ENCODE results near the gene MTERF1. TPM values are rescaled to one million over a fixed set of nuclear protein-coding genes. Genes with fewer than 3 reads are reported as not detected.
A peak's percentile ranks its signal among the peaks of the same experiment; 100 is the strongest.

The MTERF1 gene, protein sequence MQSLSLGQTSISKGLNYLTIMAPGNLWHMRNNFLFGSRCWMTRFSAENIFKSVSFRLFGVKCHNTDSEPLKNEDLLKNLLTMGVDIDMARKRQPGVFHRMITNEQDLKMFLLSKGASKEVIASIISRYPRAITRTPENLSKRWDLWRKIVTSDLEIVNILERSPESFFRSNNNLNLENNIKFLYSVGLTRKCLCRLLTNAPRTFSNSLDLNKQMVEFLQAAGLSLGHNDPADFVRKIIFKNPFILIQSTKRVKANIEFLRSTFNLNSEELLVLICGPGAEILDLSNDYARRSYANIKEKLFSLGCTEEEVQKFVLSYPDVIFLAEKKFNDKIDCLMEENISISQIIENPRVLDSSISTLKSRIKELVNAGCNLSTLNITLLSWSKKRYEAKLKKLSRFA
- 19.3 and 20.4 TPM in 2 replicates for total RNA-seq

DNA sequence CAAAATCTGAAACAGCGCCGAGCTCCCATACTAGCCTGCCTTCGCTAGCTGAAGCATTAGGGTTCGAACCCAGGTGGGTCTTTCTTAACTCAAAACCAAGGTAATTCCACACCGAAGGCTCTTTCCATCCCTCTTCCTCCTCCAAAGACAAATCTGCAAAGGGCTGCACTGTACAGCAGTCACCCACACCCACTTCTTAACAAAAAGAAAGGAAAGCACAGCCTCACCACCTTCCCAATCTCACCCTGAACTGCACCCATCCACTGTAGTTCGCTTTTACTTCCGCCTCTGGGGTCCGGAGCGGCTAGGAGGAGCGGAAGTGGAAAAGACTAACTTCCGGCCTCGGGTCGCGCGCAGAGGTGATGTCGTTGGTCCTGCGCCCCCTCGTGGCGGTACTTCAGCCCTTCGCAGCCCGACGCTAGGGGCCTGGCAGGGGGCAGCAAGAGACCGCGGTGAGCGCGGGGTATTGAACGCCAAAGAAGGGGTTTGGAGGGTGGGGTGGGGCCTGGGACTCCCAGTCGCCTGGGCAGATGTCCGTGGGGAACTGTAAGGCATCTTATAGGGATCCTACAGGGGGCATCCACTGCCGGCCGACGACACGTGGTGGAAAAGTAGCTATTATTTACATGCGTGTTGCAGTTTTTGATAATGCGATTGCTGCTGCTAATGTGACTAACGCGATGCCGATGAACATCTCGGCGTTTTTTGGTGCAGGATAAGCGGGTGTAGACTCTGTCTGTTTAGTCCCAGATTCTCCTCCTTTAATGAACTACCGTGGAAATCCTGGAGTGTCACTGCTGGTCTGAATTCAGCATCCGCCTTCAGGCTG, at the start of gene MTERF1:
Gene MTERF1, minus strand, starts transcription at position 290 of the 829 bp plus-strand sequence. CDS start 619 bp downstream, outside the sequence.
- Mint-ChIP-seq H3K27me3 (ENCODE audit: insufficient read depth) (peaks cover 2% of the 10 kb centered on the region), H3K27ac (peak within 1 kb of the TSS; percentile 98), H3K36me3 (ENCODE audit: low read depth) (peaks cover 26% of the 10 kb centered on the region), H3K9me3 (no peaks in the 10 kb centered on the region), H3K4me3 (peak within 1 kb of the TSS; percentile 99), H3K4me1 (ENCODE audit: low read depth) (peaks cover 37% of the 10 kb centered on the region)
- DNase-seq (ENCODE audit: low spot score): peak; percentile 85
- intact Hi-C loops (cut with micrococcal nuclease): loop anchor here (1.0 to 5.0 kb wide), 7 partner anchors 50 to 616 kb away; partner anchors contain the start of genes AKAP9, ANKIB1, CYP51A1 and FZD1

DNA sequence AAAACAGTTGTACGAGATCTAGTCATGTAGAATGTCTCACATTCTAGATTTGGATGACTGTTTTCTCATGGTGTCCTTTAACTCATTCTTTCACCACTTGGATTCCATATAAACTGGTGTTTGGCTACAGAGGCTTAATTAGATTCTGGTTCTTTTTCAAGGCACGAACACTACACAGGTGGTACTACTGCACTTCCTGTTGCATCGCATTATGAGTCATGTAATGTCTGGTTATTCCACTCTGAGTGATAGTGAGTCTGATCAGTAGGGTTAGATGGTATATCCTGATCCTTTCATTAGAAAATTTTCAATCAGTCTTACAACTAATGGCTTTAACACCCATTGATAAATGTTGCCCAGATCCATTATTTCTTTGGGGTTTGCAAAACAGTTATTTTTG, 49.0 kb upstream of the MTERF1 start:
- H3K27me3 Mint-ChIP-seq (ENCODE audit: insufficient read depth): peaks cover 19% of the 10 kb centered on the region
- H3K4me3 Mint-ChIP-seq: no peak overlapping the region
- H3K36me3 Mint-ChIP-seq (ENCODE audit: low read depth): no peaks in the 10 kb centered on the region
- H3K4me1 Mint-ChIP-seq (ENCODE audit: low read depth): peaks cover 4% of the 10 kb centered on the region
- no peak overlapping the region for H3K27ac Mint-ChIP-seq
- no peaks in the 10 kb centered on the region for H3K9me3 Mint-ChIP-seq
- DNase-seq (ENCODE audit: low spot score): no peak
- intact Hi-C loops (cut with micrococcal nuclease): no loop called here

DNA sequence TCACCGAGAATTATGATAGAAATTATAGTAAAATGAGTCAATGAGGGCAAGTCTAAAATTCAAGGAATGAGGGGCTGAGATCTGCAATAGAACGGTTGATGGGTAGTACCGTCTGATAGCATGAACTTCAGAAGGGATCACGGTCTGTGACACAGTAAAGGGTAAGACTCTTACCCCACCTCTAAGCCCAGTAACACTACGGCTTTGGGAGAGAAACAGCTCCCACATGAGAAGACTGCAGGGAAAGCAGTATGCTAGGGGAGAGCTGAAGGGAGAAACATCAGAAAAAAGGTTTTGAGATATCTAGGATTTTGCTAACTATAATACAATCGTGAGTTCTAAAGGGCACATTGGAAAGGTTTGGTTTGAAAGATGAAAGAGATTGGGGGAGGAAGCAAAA, 47.4 kb upstream of the MTERF1 start:
- H3K9me3 Mint-ChIP-seq: no peaks in the 10 kb centered on the region
- H3K4me3 Mint-ChIP-seq: no peak overlapping the region
- peaks cover 11% of the 10 kb centered on the region for H3K27me3 Mint-ChIP-seq (ENCODE audit: insufficient read depth)
- H3K36me3 Mint-ChIP-seq (ENCODE audit: low read depth): no peaks in the 10 kb centered on the region
- intact Hi-C loops (cut with micrococcal nuclease): no loop called here
- peaks cover 4% of the 10 kb centered on the region for H3K4me1 Mint-ChIP-seq (ENCODE audit: low read depth)
- no peak for DNase-seq (ENCODE audit: low spot score)
- no peak overlapping the region for H3K27ac Mint-ChIP-seq

DNA sequence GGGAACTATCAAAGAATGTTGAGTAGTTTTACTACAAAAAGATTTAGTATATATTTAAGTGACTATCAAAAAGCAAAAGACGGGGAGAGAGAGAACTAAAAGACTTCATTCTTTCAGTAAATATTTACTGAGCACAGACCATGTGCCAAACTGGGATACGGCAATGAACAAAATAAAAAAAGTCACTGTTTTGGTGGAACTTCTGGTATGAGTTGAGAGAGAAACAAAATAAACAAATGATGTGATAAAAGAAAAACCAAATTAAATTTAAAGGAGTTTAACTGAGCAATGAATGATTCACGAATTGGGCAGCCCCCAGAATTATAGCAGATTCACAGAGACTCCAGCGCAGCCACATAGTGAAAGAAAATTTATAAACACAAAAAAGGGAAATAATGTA, 42.4 kb upstream of the MTERF1 start:
- H3K27ac Mint-ChIP-seq: no peak overlapping the region
- H3K4me3 Mint-ChIP-seq: no peak overlapping the region
- peaks cover 12% of the 10 kb centered on the region for H3K27me3 Mint-ChIP-seq (ENCODE audit: insufficient read depth)
- no peaks in the 10 kb centered on the region for H3K36me3 Mint-ChIP-seq (ENCODE audit: low read depth)
- intact Hi-C loops (cut with micrococcal nuclease): no loop called here
- no peaks in the 10 kb centered on the region for H3K9me3 Mint-ChIP-seq
- H3K4me1 Mint-ChIP-seq (ENCODE audit: low read depth): no peaks in the 10 kb centered on the region
- no peak for DNase-seq (ENCODE audit: low spot score)

DNA sequence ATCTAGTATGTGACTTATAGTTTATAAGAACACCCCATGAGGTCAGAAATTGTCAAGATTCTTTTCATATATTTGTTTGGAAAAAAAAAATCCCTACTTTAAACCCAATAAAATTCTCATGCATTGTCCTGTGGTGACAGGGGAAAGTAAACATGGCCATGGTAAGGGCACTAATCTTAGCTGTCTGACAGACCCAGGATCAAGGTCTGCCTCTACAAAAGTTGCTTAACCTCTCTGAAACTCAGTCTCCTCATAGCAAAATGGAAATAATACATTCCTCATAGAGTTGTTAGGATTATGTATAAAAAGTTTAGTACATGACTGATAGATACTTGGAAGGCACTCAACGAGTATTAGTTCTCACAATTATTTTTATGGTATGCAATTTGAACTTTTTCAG, 37.9 kb upstream of the MTERF1 start:
- DNase-seq (ENCODE audit: low spot score): no peak
- Mint-ChIP-seq H3K9me3 (no peaks in the 10 kb centered on the region), H3K27me3 (ENCODE audit: insufficient read depth) (peaks cover 1% of the 10 kb centered on the region), H3K4me3 (no peak overlapping the region), H3K36me3 (ENCODE audit: low read depth) (no peaks in the 10 kb centered on the region), H3K4me1 (ENCODE audit: low read depth) (peaks cover 11% of the 10 kb centered on the region), H3K27ac (no peak overlapping the region)
- intact Hi-C loops (cut with micrococcal nuclease): no loop called here

DNA sequence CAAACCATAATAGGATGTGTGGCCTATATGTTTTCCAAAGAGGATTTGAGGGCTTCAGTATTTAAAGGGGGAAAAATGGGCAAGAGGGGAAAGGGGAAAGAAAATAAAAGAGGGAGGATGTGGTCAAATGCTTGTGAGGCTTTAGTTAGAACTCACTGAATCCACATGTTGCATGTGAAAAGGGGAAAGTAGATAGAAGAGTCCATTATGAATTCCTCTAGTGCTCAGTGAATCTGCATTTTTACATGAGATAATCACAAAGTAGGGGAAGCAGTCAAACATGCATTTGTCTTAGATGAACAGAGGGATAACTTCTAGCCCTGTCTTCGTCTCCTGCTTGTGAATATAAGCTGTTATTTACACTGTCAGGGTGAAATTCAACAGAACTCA, 35.5 kb upstream of the MTERF1 start:
- Mint-ChIP-seq H3K27ac (no peak overlapping the region), H3K27me3 (ENCODE audit: insufficient read depth) (peaks cover 1% of the 10 kb centered on the region), H3K36me3 (ENCODE audit: low read depth) (no peaks in the 10 kb centered on the region), H3K4me1 (ENCODE audit: low read depth) (peaks cover 11% of the 10 kb centered on the region), H3K4me3 (no peak overlapping the region), H3K9me3 (no peaks in the 10 kb centered on the region)
- DNase-seq (ENCODE audit: low spot score): no peak
- intact Hi-C loops (cut with micrococcal nuclease): no loop called here

DNA sequence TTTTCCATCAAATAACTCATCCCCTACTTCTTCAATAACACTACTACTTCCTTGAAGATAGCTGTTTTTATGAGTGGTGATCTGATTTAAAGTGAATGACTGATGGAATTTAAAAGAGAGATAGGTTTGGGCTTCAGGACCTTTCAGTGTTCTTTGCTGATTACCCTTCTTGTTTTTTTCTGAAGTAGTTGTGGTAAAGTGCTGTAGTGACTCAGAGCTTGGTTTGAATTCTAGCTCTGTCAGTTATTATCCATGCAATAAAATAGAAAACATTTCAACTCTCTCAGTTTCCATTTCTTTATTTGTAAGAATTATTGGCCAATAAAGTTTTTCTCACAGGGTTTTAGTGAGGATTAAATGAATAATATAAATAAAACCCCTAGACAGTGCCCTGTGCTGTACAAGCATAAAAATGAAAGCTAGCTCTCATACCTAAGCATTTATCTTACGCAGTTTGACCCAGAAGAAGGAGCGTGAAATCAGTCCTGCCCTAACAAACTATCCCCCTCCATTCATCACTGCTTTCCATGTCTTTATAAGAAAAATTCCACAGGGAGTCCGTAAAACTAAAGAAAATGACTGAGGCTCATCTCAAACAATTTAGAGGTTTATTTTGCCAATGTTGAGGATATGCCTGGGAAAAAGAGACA, 35.0 kb upstream of the MTERF1 start:
- DNase-seq (ENCODE audit: low spot score): no peak
- no peak overlapping the region for H3K27ac Mint-ChIP-seq

DNA sequence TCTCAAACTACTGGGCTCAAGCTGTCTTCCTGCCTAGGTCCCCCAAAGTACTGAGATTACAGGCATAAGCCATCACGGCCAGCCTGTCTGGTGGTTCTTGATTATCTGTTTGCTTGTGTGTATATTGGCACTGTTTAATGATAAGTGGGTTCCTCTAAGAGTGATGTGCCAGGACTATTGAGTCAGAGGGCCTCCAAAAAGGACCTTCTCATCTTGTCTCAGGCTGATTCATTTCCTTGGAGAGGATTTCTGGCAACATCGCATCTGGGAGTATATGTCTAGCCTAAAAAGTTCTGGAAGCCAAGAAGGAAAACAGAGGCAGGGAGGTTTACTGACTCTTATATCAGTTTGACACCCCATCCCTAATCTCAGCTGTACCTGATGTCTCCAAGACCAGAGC, 33.1 kb upstream of the MTERF1 start:
- Mint-ChIP-seq H3K9me3 (no peaks in the 10 kb centered on the region), H3K27ac (no peak overlapping the region), H3K36me3 (ENCODE audit: low read depth) (no peaks in the 10 kb centered on the region), H3K4me1 (ENCODE audit: low read depth) (peaks cover 11% of the 10 kb centered on the region), H3K4me3 (no peak overlapping the region), H3K27me3 (ENCODE audit: insufficient read depth) (peaks cover 1% of the 10 kb centered on the region)
- DNase-seq (ENCODE audit: low spot score): no peak
- intact Hi-C loops (cut with micrococcal nuclease): no loop called here

More for the DNA sequence above, 35.0 kb upstream of the MTERF1 start:
- intact Hi-C loops (cut with micrococcal nuclease): no loop called here
- no peaks in the 10 kb centered on the region for H3K36me3 Mint-ChIP-seq (ENCODE audit: low read depth)
- no peak overlapping the region for H3K4me3 Mint-ChIP-seq
- peaks cover 1% of the 10 kb centered on the region for H3K27me3 Mint-ChIP-seq (ENCODE audit: insufficient read depth)
- H3K4me1 Mint-ChIP-seq (ENCODE audit: low read depth): peaks cover 11% of the 10 kb centered on the region
- no peaks in the 10 kb centered on the region for H3K9me3 Mint-ChIP-seq

DNA sequence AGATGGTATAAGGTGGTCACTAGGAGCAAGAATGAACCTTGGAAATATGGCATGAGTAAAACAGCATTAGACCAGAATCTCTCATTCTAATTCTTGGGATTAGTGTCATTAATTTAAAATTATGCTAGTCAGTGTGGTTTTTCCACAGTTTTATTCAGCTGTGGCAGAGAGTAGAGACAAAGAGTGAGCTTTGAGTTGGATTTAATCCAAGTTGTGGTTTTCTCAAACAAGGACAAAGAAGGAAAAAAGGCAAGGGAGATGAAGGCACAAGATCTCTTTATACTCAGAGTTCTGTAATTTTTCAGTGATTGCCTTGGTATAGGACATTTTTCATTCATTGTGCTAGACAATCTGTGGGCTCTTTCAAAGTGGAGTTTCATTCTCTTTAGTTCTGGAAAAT, 32.0 kb upstream of the MTERF1 start:
- H3K27me3 Mint-ChIP-seq (ENCODE audit: insufficient read depth): no peaks in the 10 kb centered on the region
- H3K4me1 Mint-ChIP-seq (ENCODE audit: low read depth): peaks cover 11% of the 10 kb centered on the region
- no peak overlapping the region for H3K4me3 Mint-ChIP-seq
- no peaks in the 10 kb centered on the region for H3K9me3 Mint-ChIP-seq
- DNase-seq (ENCODE audit: low spot score): no peak
- H3K27ac Mint-ChIP-seq: no peak overlapping the region
- no peaks in the 10 kb centered on the region for H3K36me3 Mint-ChIP-seq (ENCODE audit: low read depth)
- intact Hi-C loops (cut with micrococcal nuclease): no loop called here

DNA sequence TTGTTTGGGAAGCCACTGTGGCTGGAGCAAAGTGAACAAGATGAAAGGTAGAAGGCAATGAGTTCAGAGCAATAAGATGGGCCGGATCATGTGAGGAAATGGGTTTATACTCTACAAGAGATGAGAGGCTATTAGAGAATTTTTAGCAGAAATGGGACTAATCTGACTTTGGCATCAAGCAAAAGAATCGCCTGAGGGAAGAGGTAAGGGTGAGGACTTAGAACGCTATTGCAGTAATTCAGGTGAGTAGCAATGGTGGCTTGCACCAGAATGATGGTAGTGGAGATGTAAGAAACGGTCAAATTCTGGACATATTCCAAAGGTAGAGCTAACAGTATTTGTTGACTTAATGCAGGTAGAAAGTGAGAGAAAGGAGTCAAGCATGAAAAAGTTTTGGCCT, 30.6 kb upstream of the MTERF1 start:
- Mint-ChIP-seq H3K27me3 (ENCODE audit: insufficient read depth) (peaks cover 2% of the 10 kb centered on the region), H3K27ac (no peak overlapping the region), H3K36me3 (ENCODE audit: low read depth) (no peaks in the 10 kb centered on the region), H3K9me3 (no peaks in the 10 kb centered on the region), H3K4me3 (no peak overlapping the region), H3K4me1 (ENCODE audit: low read depth) (peaks cover 10% of the 10 kb centered on the region)
- no peak for DNase-seq (ENCODE audit: low spot score)
- intact Hi-C loops (cut with micrococcal nuclease): no loop called here

DNA sequence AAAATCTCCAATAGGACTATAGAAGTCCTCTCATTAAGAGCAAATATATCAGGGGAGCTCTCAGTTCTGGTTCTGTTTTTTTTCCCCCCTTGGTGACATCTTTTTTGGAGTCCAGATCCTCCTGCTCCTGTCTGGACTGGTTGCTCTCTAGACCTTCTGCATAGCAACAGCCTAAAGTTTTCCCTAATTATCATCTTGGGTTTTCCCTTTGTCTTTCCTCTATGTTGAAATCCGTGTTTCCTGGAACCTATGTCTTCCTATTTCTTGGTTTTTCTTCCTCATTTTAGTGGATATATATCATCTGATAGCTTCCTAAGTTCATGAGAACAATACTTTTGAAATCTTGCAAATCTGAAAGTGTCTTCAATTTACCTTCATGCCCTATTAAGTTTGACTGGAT, 29.7 kb upstream of the MTERF1 start:
- H3K4me1 Mint-ChIP-seq (ENCODE audit: low read depth): peaks cover under 1% of the 10 kb centered on the region
- intact Hi-C loops (cut with micrococcal nuclease): no loop called here
- H3K27me3 Mint-ChIP-seq (ENCODE audit: insufficient read depth): peaks cover 2% of the 10 kb centered on the region
- no peak for DNase-seq (ENCODE audit: low spot score)
- no peaks in the 10 kb centered on the region for H3K9me3 Mint-ChIP-seq
- H3K4me3 Mint-ChIP-seq: no peak overlapping the region
- no peak overlapping the region for H3K27ac Mint-ChIP-seq
- H3K36me3 Mint-ChIP-seq (ENCODE audit: low read depth): no peaks in the 10 kb centered on the region

DNA sequence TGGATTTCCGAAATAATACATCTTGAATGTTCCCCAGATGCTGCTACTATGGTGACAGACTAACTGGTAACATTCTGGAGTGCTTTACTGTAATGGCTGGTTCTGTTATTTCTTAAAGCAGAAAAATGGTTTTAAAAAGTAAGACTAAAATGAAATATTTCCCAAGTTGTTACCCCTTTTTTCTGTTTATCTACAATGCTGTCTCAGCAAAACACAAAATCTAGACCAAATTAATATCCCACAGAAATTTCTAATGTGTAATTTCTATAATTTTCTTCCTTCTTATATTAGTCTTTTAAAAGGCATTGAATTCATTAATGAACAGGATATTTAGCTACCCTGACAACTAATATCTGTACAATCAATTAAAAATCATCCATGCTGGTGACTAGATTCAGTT, 19.1 kb upstream of the MTERF1 start:
- intact Hi-C loops (cut with micrococcal nuclease): no loop called here
- no peak for DNase-seq (ENCODE audit: low spot score)
- H3K4me1 Mint-ChIP-seq (ENCODE audit: low read depth): no peaks in the 10 kb centered on the region
- H3K27me3 Mint-ChIP-seq (ENCODE audit: insufficient read depth): peaks cover 9% of the 10 kb centered on the region
- no peak overlapping the region for H3K27ac Mint-ChIP-seq
- H3K36me3 Mint-ChIP-seq (ENCODE audit: low read depth): no peaks in the 10 kb centered on the region
- no peak overlapping the region for H3K4me3 Mint-ChIP-seq
- H3K9me3 Mint-ChIP-seq: no peaks in the 10 kb centered on the region
